CD4-positive, alpha-beta T cell treated with Interleukin-4 for 1 hour (primary cell): ENCODE results near the gene CDK14.

Experiments
- DNase-seq, 2 donors: peaks; one replicate each; pipeline ENCODE4 v3.0.0-alpha.2; 2020 to 2022

The CDK14 gene

DNA sequence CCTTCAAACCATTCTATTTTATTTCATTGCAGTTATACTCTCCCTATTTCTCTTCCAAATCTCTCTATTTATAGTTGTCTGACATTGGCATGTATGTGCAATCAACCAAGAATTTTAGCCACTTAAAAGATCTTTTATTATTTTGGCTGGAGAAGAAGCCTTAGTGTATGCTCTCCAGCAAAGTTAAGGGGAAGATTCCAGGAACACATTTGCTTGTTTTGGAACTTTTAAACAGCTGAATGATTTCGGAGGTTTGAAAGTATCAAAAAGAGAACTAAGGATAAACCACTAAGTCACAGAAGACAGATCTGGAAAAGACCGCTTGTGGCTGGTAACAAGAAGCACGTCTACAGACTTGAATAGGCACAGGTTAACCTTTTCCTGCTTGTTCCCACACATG lies 485.9 kb downstream of the CDK14 start:
- no peak for DNase-seq

DNA sequence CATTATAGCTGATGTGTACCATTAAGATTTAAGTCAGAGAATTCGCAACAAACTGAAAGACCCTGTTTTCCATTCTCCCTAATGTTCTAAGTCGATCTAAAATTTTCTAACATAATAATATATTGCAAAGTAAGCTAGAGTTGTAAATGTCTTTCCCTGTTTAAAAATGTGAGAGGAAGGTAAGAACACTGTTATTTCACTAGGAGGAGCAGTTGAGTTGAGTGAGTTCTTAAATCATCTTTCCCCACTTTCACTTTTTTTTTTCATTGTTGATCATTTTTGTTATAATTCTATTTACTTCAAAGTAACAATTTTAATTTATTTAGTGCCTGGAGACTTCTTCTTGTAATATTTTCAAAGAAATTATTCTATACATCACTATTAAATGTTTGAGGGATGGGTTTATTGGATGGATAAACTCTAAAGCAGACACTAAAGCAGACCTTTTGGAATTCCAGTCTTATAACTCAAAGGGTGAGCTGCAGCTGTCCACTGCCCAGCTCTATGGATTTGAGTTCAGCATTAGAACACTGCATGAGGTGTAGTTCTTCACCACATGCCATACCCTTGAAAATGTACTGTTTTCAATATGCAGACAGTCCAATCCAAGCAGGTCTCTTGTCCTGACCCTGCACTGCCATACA lies 486.9 kb downstream of the CDK14 start:
- DNase-seq: no peak

DNA sequence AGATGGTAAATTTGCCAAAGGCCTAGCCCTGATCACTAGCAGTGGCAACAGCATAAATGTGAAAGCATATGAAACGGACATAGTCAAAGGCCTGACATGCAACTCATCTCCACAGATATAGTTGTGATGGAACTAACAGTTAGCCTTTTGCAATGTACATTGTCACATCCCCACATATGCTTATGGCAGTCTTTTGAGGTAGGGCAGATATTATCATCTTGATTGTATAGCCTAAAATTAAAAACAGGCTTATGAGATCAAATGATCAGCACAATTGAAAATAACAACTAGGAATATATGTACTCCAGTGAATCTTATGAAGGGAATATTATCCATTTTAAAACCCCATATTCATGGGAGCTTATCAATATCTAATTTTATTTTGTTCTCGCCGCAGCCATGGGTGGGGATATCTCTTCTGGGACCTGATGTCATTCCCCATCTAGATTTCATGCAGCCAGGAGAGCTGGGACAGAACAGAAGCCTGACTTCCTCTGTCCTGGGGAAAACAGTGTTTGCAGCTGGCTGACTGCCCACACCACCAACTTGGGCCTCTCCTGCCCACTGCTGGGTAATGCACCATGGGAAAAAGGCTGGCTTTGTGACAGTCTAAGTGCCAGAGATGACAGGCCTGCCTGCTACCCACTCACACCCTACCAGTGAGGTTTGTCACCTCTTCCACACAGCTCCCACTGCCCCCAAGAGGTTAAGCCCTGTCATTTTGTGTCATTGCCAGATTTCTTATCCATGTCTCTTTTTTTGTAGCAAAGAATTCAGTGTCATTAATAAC lies 487.9 kb downstream of the CDK14 start:
- DNase-seq: no peak

- peak in 1 of 2 donors; percentile 9 for DNase-seq
Measured at GRCh38 chr7:91085175-91085574, 489.1 kb downstream of the CDK14 start.

DNA sequence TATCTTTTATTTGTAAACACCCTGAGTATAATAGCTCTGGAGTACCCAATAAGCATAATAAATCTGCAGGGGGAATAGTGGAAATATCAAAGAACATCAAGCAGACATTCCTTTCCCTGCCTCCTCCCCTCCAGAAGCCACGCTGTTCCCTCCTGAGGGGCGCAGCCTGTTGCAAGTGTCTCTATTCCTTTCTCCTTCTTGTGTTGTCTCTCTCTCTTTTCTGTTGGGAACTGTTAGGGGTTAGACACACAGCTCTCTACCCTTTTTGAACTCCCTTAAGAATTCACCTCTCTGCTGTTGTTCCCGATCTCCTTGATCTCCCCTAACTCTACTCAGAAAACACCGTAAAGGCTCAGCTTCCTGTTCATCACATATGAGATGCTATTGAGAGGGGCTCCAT lies 490.1 kb downstream of the CDK14 start:
- DNase-seq: no peak

- DNase-seq: no peak
Measured at GRCh38 chr7:91088156-91088555, 492.0 kb downstream of the CDK14 start.

GRCh38 chr7:91088691-91089090 lies 492.6 kb downstream of the CDK14 start:
- no peak for DNase-seq

GRCh38 chr7:91089382-91089963 lies 493.4 kb downstream of the CDK14 start:
- DNase-seq: peak in 1 of 2 donors; percentile 2

- DNase-seq: no peak
Measured at GRCh38 chr7:91090684-91091083, 494.6 kb downstream of the CDK14 start.

DNA sequence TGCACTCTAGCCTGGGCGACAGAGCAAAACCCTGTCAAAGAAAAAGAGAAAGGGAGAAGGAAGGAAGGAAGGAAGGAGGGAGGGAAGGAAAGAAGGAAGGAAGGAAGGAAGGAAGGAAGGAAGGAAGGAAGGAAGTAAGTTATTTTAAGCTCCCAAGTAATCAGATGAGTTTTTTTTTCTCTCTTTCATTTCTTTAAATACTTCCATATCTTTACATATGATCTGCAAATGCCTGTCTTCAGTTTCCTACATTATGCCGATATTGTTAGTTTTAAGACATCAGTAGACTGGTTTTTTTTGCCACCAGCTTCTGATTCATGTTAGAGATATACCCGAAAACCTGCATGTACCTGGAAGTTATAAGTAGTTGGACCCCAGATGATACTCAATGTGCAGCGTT lies 495.5 kb downstream of the CDK14 start:
- DNase-seq: no peak

DNA sequence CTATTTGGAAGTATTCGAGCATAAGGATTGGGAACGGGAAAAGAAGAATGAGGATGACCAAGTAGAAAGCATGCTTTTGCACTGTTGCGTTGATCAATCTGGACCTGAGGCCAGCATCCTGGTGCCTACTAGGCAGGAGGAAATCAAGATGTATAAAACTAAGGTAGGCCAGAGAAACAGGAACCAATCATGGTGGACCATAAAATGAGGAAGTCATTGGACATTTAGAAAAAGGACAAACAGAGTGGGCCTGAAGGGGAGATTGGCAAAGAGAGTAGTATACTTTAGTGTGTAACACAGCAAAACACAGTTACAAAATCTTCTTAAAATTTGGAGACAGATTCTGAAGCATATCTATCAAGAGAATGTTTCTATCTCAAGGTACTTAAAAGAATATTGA lies 497.1 kb downstream of the CDK14 start:
- no peak for DNase-seq

DNA sequence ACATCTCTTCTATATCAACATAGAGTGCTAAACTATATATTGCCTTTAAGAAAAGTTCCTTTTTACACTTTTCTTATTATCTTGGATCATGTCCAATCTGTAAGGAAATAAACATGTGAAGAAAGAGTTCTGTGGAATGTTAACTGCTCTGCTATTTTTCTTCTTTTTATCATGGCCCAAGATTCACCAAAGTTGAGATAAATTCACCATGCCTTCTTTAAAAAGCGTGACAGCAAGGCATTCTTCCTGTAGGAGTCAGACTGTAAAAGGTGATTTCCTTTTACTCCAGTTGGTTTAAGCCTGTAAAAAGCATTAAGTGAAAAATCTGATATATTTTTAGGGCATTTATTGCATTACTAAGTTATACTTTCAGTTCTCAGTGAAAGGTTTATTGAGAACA lies 502.4 kb downstream of the CDK14 start:
- no peak for DNase-seq

- DNase-seq: no peak
Measured at GRCh38 chr7:91103363-91103762, 507.2 kb downstream of the CDK14 start.

DNA sequence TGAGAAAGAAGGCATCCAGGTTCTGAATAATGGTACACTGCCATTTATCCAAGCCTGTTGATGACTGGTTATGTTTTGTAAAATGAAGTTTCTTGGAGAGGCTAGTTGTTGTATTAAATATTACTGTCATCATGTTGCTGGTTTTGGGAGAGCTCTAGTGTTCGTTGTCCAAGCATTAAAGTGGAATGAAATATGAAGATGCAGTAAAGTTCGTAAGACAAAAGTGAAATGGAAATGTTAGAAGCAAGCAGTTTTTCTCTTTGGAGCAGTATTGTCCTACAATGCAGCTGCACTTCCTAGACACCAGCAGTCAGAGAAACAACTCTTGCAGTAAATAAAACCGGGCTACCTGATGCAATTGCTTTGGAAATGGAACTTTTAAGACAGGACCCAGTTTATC lies 511.3 kb downstream of the CDK14 start:
- DNase-seq: no peak

DNA sequence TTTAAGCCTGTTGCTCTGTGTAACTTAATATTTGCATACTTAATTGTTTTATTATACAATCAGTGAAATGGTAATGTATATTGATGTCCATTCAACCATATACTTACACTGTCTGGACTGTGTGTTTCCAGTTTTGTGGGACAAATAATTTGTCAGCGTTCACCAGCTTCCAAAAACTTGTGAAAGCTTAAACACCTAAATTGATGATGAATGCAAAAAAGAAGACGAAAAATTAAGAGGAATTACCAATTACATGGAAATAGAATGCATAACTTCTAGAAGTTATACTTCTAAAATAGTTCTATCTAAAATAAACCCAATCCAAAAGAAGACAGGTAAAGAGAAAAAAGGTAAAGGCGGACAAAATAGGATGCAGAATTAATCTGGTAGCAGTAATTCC lies 513.1 kb downstream of the CDK14 start:
- no peak for DNase-seq

DNA sequence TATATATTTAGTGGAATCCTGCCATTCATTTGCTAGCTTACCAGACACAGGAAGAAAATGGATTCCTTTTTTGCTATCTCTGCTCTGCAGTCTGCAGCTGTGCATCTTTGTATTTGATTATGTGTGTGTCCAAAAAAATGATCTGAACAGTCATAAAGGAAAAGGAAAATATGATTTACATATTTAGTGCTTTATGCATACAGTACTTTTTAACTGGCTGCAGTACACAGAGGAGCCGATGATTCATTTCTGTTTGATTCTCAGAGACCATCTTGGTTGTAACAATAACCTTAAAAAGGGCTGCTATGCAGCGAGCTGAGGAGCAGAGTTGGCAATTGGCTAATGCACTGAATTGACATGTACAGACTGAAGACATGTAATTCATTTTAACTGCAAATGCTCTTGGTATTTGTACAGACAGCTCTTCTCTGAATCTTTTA lies 516.8 kb downstream of the CDK14 start:
- no peak for DNase-seq

- DNase-seq: no peak
Measured at GRCh38 chr7:91114232-91114631, 518.1 kb downstream of the CDK14 start.

- no peak for DNase-seq
Measured at GRCh38 chr7:91126762-91127161, 530.6 kb downstream of the CDK14 start.

DNA sequence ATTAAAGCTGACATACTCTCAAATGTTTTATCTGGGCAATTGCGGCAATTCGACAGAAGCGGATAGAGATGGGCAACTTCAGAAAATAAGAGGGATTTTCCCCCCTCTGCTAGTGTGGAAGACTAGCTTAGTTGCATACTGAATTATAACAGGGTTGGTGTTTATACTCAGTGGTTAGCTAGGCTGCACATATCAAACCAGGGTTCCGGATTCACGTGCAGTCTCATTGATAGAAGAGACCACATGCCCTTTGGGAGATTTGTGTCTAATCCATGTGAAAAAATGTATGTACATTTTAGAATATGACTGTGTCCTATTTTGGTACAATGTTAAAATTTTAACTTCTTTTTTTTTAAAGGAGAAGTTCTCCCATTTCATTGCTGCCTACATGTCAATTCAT lies 531.2 kb downstream of the CDK14 start:
- no peak for DNase-seq

GRCh38 chr7:91127959-91128358 lies 531.8 kb downstream of the CDK14 start:
- DNase-seq: no peak

GRCh38 chr7:91128683-91129348 lies 532.7 kb downstream of the CDK14 start:
- DNase-seq: no peak

GRCh38 chr7:91135300-91135699 lies 539.2 kb downstream of the CDK14 start:
- no peak for DNase-seq

DNA sequence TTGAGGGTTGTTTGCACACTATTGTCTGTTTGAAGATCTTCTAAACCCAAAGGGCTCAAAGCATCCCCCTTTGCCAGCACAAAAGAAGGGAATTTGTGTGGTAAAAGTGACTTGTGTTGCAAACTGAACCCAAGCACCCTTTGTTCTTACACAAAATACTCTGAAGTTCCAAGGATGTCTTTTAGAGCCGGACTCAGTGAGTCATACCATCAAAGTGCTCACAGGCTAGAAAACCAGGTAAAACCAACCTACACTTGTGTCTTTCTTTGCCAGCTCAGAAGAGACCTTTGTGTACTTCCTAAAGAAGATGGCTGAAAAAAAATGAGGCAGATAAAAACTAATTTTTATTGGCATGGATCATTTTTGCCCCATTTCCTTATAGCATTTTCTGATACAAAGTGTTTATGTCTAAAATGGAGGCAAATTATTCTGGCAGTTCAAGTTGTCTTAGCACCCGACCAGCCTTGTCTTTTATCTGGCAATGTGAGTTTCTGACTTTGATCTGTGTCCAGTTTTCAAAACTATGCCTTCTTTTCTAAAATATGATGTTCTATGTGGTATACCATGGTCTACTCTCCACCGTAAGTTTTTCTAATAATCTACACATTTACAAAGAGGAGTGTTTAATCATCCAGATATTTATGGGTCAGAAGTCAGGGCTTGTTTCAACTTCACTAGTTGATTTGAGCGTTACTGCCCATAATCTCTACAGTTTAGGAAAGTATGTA lies 539.7 kb downstream of the CDK14 start:
- DNase-seq: no peak
